Immature natural killer cell (primary cell): ENCODE results near the gene GRIK2. TPM values are rescaled to one million over a fixed set of nuclear protein-coding genes. Genes with fewer than 3 reads are reported as not detected.

Experiments used
- DNase-seq, 3 donors: peaks; one replicate each; pipeline ENCODE4 v3.0.0; 2022; ENCODE audit warnings: mixed read lengths in 1 of 3
- H3K27ac Mint-ChIP-seq, 6 donors: one replicate each; pipeline ENCODE4 v1.8.0; 2020; ENCODE audit warnings: mixed read lengths in 6 of 6, mild to moderate bottlenecking in 5 of 6, inconsistent platforms in 4 of 6, moderate library complexity in 3 of 6
- H3K27me3 Mint-ChIP-seq, 3 donors: one replicate each; pipeline ENCODE4 v1.8.0; 2020 to 2021; ENCODE audit warnings: low read depth in 3 of 3, mild to moderate bottlenecking in 3 of 3, mixed read lengths in 3 of 3, moderate library complexity in 3 of 3, inconsistent platforms in 1 of 3
- H3K36me3 Mint-ChIP-seq, 3 donors: one replicate each; pipeline ENCODE4 v1.8.0; 2020; ENCODE audit warnings: mixed read lengths in 3 of 3, inconsistent platforms in 2 of 3, mild to moderate bottlenecking in 2 of 3
- H3K4me1 Mint-ChIP-seq, 2 donors: one replicate each; pipeline ENCODE4 v1.8.0; 2020; ENCODE audit warnings: inconsistent platforms in 2 of 2, mild to moderate bottlenecking in 2 of 2, mixed read lengths in 2 of 2, moderate library complexity in 1 of 2
- H3K4me3 Mint-ChIP-seq, 5 donors: one replicate each; pipeline ENCODE4 v1.8.0; 2020; ENCODE audit warnings: mild to moderate bottlenecking in 5 of 5, mixed read lengths in 5 of 5, inconsistent platforms in 3 of 5, moderate library complexity in 3 of 5
- H3K9me3 Mint-ChIP-seq, 6 donors: one replicate each; pipeline ENCODE4 v1.8.0; 2020; ENCODE audit warnings: mild to moderate bottlenecking in 6 of 6, mixed read lengths in 6 of 6, inconsistent platforms in 4 of 6, moderate library complexity in 3 of 6
- polyA plus RNA-seq, 3 donors: library from polyadenylated mRNA; unstranded; fragments of 300-500 nt; fragmentation: Illumina TruSeq; gene quantifications; one replicate each; pipeline ENCODE4 v1.2.3, GENCODE V29; 2021

The GRIK2 gene
- polyA plus RNA-seq, 3 donors from 2014 or later: not detected

DNA sequence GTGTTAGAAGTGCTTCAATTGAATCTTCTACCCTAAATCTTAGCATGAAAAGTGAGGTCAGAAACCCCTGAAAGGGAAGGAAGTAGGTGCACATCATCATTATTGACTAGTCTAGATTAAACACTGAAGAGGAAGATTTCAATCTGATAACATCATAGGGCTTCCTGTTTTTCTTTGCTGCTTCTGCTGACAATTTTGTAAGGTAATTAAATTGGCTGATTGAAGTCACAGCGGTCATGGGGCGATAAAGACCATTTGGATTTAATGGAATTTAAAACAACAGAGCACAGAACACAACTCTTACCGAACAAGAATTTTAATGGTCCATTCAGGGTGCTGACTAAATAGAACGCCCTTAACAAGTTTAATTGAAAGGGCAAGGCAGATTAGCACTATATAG is 11.3 kb downstream of the GRIK2 start:
- Mint-ChIP-seq H3K27ac (no peak overlapping the region), H3K4me1 (no peaks in the 10 kb centered on the region), H3K36me3 (peaks cover 0 to 4% (median 3%) of the 10 kb centered on the region in 3 donors), H3K4me3 (no peak overlapping the region), H3K9me3 (peaks cover 7 to 47% (median 32%) of the 10 kb centered on the region in 6 donors), H3K27me3 (peaks cover 3% of the 10 kb centered on the region in 3 donors)
- DNase-seq: no peak

GRCh38 chr6:101413773-101414172 is 20.3 kb downstream of the GRIK2 start:
- H3K27me3 Mint-ChIP-seq: peaks cover 0 to 2% (median 0%) of the 10 kb centered on the region in 3 donors
- no peak for DNase-seq
- H3K27ac Mint-ChIP-seq: no peak overlapping the region
- peaks cover 0 to 18% (median 4%) of the 10 kb centered on the region in 6 donors for H3K9me3 Mint-ChIP-seq
- no peak overlapping the region for H3K4me3 Mint-ChIP-seq
- H3K36me3 Mint-ChIP-seq: no peaks in the 10 kb centered on the region
- H3K4me1 Mint-ChIP-seq: no peaks in the 10 kb centered on the region

- DNase-seq: no peak
- H3K9me3 Mint-ChIP-seq: peaks cover 0 to 31% (median 9%) of the 10 kb centered on the region in 6 donors
- H3K36me3 Mint-ChIP-seq: no peaks in the 10 kb centered on the region
- no peaks in the 10 kb centered on the region for H3K4me1 Mint-ChIP-seq
- H3K27me3 Mint-ChIP-seq: peaks cover 0 to 2% (median 0%) of the 10 kb centered on the region in 3 donors
- H3K27ac Mint-ChIP-seq: no peak overlapping the region
- no peak overlapping the region for H3K4me3 Mint-ChIP-seq
These were observed 24.4 kb downstream of the GRIK2 start for GRCh38 chr6:101417900-101418299.

DNA sequence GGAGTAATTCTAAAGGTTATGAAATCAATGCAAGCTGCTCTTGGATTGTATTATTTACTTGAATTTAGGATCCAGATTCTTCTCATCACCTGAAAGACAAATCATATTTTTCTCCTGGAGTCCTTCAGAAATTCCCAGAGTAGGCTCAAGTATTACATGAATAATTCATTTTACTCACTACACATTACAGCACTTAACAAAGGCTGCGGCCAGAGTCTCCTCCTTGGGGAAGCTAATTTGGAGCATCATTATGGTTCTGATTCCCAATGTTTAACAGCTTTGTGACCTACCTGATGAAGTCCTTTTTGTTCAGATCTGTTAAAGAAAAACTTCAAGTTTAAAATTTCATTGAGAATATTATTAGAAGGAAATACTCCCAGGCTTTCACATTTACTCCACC is 28.7 kb downstream of the GRIK2 start:
- DNase-seq: no peak
- Mint-ChIP-seq H3K36me3 (peaks cover 0 to 4% (median 0%) of the 10 kb centered on the region in 3 donors), H3K9me3 (peaks cover 5 to 40% (median 12%) of the 10 kb centered on the region in 6 donors), H3K4me3 (no peak overlapping the region), H3K27ac (no peak overlapping the region), H3K27me3 (peaks cover 0 to 2% (median 0%) of the 10 kb centered on the region in 3 donors), H3K4me1 (no peaks in the 10 kb centered on the region)

GRCh38 chr6:101422811-101423210 is 29.3 kb downstream of the GRIK2 start:
- Mint-ChIP-seq H3K4me3 (no peak overlapping the region), H3K27me3 (peaks cover 0 to 2% (median 0%) of the 10 kb centered on the region in 3 donors), H3K9me3 (peaks cover 5 to 40% (median 12%) of the 10 kb centered on the region in 6 donors), H3K27ac (no peak overlapping the region), H3K36me3 (peaks cover 0 to 4% (median 0%) of the 10 kb centered on the region in 3 donors), H3K4me1 (no peaks in the 10 kb centered on the region)
- DNase-seq: no peak

DNA sequence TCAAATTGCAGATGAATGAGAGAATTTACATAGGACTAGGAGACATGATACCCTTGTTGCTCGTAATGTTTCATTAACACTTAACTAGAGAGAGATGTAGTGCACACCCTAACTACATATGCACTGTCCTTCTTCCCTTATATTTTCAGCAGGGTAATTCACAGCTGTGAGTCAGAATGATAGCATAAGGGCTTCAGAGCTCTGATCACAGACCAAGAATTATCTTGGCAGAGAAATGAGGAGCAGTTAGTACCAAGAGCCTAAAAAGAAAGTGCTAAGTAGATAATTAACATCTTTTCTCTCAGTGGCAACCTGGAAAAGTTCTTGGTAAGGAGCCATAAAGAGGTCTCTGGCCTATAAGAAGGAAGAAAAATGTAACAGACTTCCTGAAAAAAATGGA is 35.8 kb downstream of the GRIK2 start:
- Mint-ChIP-seq H3K27me3 (peaks cover 0 to 2% (median 0%) of the 10 kb centered on the region in 3 donors), H3K4me1 (no peaks in the 10 kb centered on the region), H3K27ac (no peak overlapping the region), H3K9me3 (peaks cover 5 to 35% (median 11%) of the 10 kb centered on the region in 6 donors), H3K4me3 (no peak overlapping the region), H3K36me3 (peaks cover 0 to 4% (median 0%) of the 10 kb centered on the region in 3 donors)
- no peak for DNase-seq

- Mint-ChIP-seq H3K36me3 (peaks cover 0 to 4% (median 0%) of the 10 kb centered on the region in 3 donors), H3K9me3 (peaks cover 5 to 35% (median 11%) of the 10 kb centered on the region in 6 donors), H3K4me3 (no peak overlapping the region)
These were observed 36.3 kb downstream of the GRIK2 start for GRCh38 chr6:101429845-101430244.

GRCh38 chr6:101433141-101433540 is 39.6 kb downstream of the GRIK2 start:
- Mint-ChIP-seq H3K27me3 (no peaks in the 10 kb centered on the region), H3K9me3 (peaks cover 3 to 33% (median 9%) of the 10 kb centered on the region in 6 donors), H3K4me3 (no peak overlapping the region), H3K27ac (no peak overlapping the region), H3K36me3 (no peaks in the 10 kb centered on the region), H3K4me1 (no peaks in the 10 kb centered on the region)
- DNase-seq: no peak

More at GRCh38 chr6:101429845-101430244, 36.3 kb downstream of the GRIK2 start:
- Mint-ChIP-seq H3K4me1 (no peaks in the 10 kb centered on the region), H3K27ac (no peak overlapping the region), H3K27me3 (peaks cover 0 to 2% (median 0%) of the 10 kb centered on the region in 3 donors)
- DNase-seq: no peak

- Mint-ChIP-seq H3K4me3 (no peak overlapping the region), H3K27ac (no peak overlapping the region), H3K4me1 (no peaks in the 10 kb centered on the region), H3K36me3 (no peaks in the 10 kb centered on the region), H3K27me3 (no peaks in the 10 kb centered on the region), H3K9me3 (peaks cover 3 to 33% (median 6%) of the 10 kb centered on the region in 6 donors)
- DNase-seq: no peak
These were observed 41.1 kb downstream of the GRIK2 start for GRCh38 chr6:101434601-101435000.

- no peaks in the 10 kb centered on the region for H3K4me1 Mint-ChIP-seq
- DNase-seq: no peak
- no peak overlapping the region for H3K27ac Mint-ChIP-seq
- H3K27me3 Mint-ChIP-seq: peaks cover 0 to 2% (median 0%) of the 10 kb centered on the region in 3 donors
- H3K36me3 Mint-ChIP-seq: no peaks in the 10 kb centered on the region
- H3K4me3 Mint-ChIP-seq: no peak overlapping the region
- H3K9me3 Mint-ChIP-seq: peaks cover 3 to 36% (median 7%) of the 10 kb centered on the region in 6 donors
These were observed 41.5 kb downstream of the GRIK2 start for GRCh38 chr6:101435038-101435437.

DNA sequence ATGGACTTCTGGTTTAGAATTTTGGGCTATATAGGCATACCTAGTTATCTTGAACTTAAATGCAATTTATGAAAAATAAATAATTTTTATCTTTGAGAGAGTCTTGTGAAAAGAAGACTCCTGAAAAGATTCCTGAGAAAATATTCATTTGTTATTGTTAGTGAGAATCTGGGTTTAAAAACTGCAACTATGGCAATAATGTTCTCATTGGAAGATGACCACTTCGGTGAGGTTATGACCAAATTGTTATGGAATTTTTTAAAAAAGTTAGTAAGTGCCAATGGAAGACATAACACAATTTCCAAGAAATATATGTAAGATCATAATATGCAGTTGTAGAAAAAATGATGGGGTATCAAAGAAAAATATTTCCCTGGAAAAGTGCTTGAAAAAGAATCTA is 46.3 kb downstream of the GRIK2 start:
- DNase-seq: no peak
- Mint-ChIP-seq H3K4me1 (no peaks in the 10 kb centered on the region), H3K4me3 (no peak overlapping the region), H3K27me3 (peaks cover 0 to 6% (median 1%) of the 10 kb centered on the region in 3 donors), H3K36me3 (no peaks in the 10 kb centered on the region), H3K9me3 (peaks cover 9 to 43% (median 22%) of the 10 kb centered on the region in 6 donors), H3K27ac (no peak overlapping the region)

- H3K36me3 Mint-ChIP-seq: no peaks in the 10 kb centered on the region
- no peaks in the 10 kb centered on the region for H3K4me1 Mint-ChIP-seq
- peaks cover 9 to 47% (median 28%) of the 10 kb centered on the region in 6 donors for H3K9me3 Mint-ChIP-seq
- H3K27ac Mint-ChIP-seq: no peak overlapping the region
- DNase-seq: no peak
- H3K27me3 Mint-ChIP-seq: peaks cover 0 to 6% (median 1%) of the 10 kb centered on the region in 3 donors
- H3K4me3 Mint-ChIP-seq: no peak overlapping the region
These were observed 49.8 kb downstream of the GRIK2 start for GRCh38 chr6:101443315-101443714.

DNA sequence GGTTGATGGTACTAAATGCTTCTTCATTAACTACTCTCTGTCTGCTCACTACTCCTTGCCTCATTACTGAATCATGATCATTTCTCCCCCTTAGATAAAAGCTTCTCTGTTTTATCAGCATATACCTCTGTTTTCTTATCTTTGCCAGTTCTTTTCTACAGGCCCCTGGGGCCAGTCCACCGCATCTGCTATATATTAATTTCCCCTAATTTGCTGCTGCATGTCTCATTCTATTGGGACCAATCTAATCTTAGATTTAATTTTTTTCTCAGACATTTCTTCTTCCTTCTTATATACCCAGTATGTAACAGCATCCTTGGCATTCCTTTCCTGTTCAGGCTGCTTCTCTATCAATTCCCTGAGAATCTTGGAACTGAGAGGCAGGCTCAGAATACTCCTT is 51.2 kb downstream of the GRIK2 start:
- H3K27ac Mint-ChIP-seq: no peak overlapping the region
- H3K4me1 Mint-ChIP-seq: no peaks in the 10 kb centered on the region
- peaks cover 0 to 6% (median 1%) of the 10 kb centered on the region in 3 donors for H3K27me3 Mint-ChIP-seq
- H3K9me3 Mint-ChIP-seq: peaks cover 9 to 46% (median 28%) of the 10 kb centered on the region in 6 donors
- no peak for DNase-seq
- no peaks in the 10 kb centered on the region for H3K36me3 Mint-ChIP-seq
- no peak overlapping the region for H3K4me3 Mint-ChIP-seq

DNA sequence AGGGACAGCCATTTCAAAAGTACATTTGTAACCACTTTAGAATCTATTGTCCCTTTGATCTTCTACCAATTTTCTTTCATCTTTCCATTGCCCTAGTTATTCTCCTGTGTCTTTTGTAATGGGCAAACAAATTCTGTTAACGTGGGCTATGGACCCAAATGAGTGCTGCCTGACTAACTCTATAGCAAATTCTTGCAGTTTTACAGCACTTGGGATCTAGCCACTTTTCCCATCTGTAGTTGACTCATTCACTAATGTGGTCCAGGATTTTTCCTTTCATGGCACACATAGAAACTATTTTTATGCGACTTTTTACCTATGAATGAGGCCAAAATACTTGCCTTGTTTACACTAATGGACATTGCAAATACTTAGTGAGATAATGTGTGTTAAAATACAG is 52.0 kb downstream of the GRIK2 start:
- Mint-ChIP-seq H3K36me3 (no peaks in the 10 kb centered on the region), H3K27me3 (peaks cover 0 to 4% (median 1%) of the 10 kb centered on the region in 3 donors), H3K27ac (no peak overlapping the region), H3K4me3 (no peak overlapping the region), H3K9me3 (peaks cover 9 to 45% (median 29%) of the 10 kb centered on the region in 6 donors), H3K4me1 (no peaks in the 10 kb centered on the region)
- no peak for DNase-seq

DNA sequence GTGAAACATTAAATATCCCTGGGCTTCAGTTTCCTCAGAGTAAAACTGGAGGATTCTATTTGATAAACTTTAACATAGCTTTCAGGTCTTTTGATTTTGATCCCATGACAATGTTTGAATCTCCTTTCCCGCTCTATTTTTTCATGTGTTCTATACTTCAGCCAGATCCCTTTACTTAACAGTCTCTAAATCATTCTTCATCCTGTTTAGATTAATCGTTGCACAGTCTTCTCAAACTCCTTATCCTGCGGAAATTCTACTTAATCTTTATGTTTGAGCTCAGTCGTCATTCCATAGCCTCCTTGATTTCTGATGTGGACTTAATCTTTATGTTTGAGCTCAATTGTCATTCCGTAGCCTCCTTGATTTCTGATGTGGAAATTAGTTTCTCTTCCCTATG is 57.4 kb downstream of the GRIK2 start:
- no peak for DNase-seq
- no peaks in the 10 kb centered on the region for H3K4me1 Mint-ChIP-seq
- no peaks in the 10 kb centered on the region for H3K27me3 Mint-ChIP-seq
- H3K4me3 Mint-ChIP-seq: no peak overlapping the region
- H3K27ac Mint-ChIP-seq: no peak overlapping the region
- no peaks in the 10 kb centered on the region for H3K36me3 Mint-ChIP-seq
- peaks cover 3 to 15% (median 7%) of the 10 kb centered on the region in 6 donors for H3K9me3 Mint-ChIP-seq
